Astrocyte (in vitro differentiated cells and primary cell): ENCODE results near the gene FOXN4. TPM values are rescaled to one million over a fixed set of nuclear protein-coding genes. Genes with fewer than 3 reads are reported as not detected.

Source experiments
- DNase-seq: peaks from one replicate; pipeline ENCODE4 v3.0.0-alpha.2; 2010; ENCODE audit warnings: low read depth
- FAIRE-seq: peaks from 2 replicates; lab custom pipeline; 2011; peaks lifted over from hg19 to GRCh38; lab: Jason Lieb, UNC
- H2AFZ ChIP-seq: 2 replicates; pipeline ENCODE4 v1.6.0; 2012; ENCODE audit warnings: low read depth, low read length, inconsistent platforms
- H3K27ac ChIP-seq: 2 replicates; pipeline ENCODE4 v1.5.1; 2011; ENCODE audit warnings: low read depth, low read length, inconsistent platforms
- H3K27me3 ChIP-seq: 2 replicates; pipeline ENCODE4 v1.6.0; 2011; ENCODE audit warnings: low read length, inconsistent platforms; ENCODE audit not compliant: insufficient read depth
- H3K36me3 ChIP-seq: 2 replicates; pipeline ENCODE4 v1.5.1; 2011; ENCODE audit warnings: low read length, inconsistent platforms; ENCODE audit not compliant: insufficient read depth
- H3K4me1 ChIP-seq: 2 replicates; pipeline ENCODE4 v1.5.1; 2011; ENCODE audit warnings: low read length, inconsistent platforms; ENCODE audit not compliant: insufficient read depth
- H3K4me2 ChIP-seq: 2 replicates; pipeline ENCODE4 v1.6.0; 2012; ENCODE audit warnings: low read length, inconsistent platforms
- H3K4me3 ChIP-seq: 2 replicates; pipeline ENCODE4 v1.5.1; 2011; ENCODE audit warnings: low read depth, mild to moderate bottlenecking, low read length, inconsistent platforms; ENCODE audit not compliant: insufficient read depth
- H3K79me2 ChIP-seq: 2 replicates; pipeline ENCODE4 v1.6.0; 2012; ENCODE audit warnings: mild to moderate bottlenecking, low read length, inconsistent platforms; ENCODE audit not compliant: insufficient read depth
- H3K9ac ChIP-seq: 2 replicates; pipeline ENCODE4 v1.6.0; 2012; ENCODE audit warnings: mild to moderate bottlenecking, low read length, inconsistent platforms
- H3K9me3 ChIP-seq: 2 replicates; pipeline ENCODE4 v1.5.1; 2012; ENCODE audit warnings: low read depth, mild to moderate bottlenecking, low read length, inconsistent platforms; ENCODE audit not compliant: insufficient read depth
- H4K20me1 ChIP-seq: 2 replicates; pipeline ENCODE4 v1.6.0; 2012; ENCODE audit warnings: low read length, inconsistent platforms; ENCODE audit not compliant: insufficient read depth
- H3K27ac Mint-ChIP-seq: one replicate; pipeline ENCODE4 v1.8.0; 2021; ENCODE audit warnings: mild to moderate bottlenecking, mixed read lengths; ENCODE audit not compliant: unreplicated experiment
- H3K27me3 Mint-ChIP-seq: one replicate; pipeline ENCODE4 v1.8.0; 2021; ENCODE audit warnings: low read depth, mixed read lengths; ENCODE audit not compliant: unreplicated experiment
- H3K36me3 Mint-ChIP-seq: one replicate; pipeline ENCODE4 v1.8.0; 2021; ENCODE audit warnings: low read depth, mixed read lengths; ENCODE audit not compliant: unreplicated experiment
- H3K4me1 Mint-ChIP-seq: one replicate; pipeline ENCODE4 v1.8.0; 2021; ENCODE audit warnings: low read depth, mixed read lengths; ENCODE audit not compliant: unreplicated experiment
- H3K4me3 Mint-ChIP-seq: one replicate; pipeline ENCODE4 v1.8.0; 2021; ENCODE audit warnings: mild to moderate bottlenecking, moderate library complexity, mixed read lengths; ENCODE audit not compliant: unreplicated experiment
- H3K9me3 Mint-ChIP-seq: one replicate; pipeline ENCODE4 v1.8.0; 2021; ENCODE audit warnings: mild to moderate bottlenecking, mixed read lengths; ENCODE audit not compliant: unreplicated experiment
- CTCF ChIP-seq: IDR thresholded peaks from 2 replicates; pipeline ENCODE4 v1.5.1; 2011; ENCODE audit warnings: low read depth, mild to moderate bottlenecking, inconsistent platforms, low read length, moderate library complexity; ENCODE audit not compliant: insufficient read depth
- EZH2 ChIP-seq: IDR thresholded peaks from 2 replicates; pipeline ENCODE4 v1.6.1; 2012; ENCODE audit warnings: mild to moderate bottlenecking, low read length, inconsistent platforms; ENCODE audit not compliant: insufficient read depth
- total RNA-seq: library from RNA; stranded (reverse); gene quantifications from 2 replicates; pipeline ENCODE4 v1.2.1, GENCODE V29; 2021

Gene FOXN4
- total RNA-seq, 1 donor from 2014 or later = not detected

- TF ChIP-seq CTCF (no peak), EZH2 (no peak)
- Mint-ChIP-seq H3K9me3 (no peaks in the 10 kb centered on the region), H3K4me1 (no peaks in the 10 kb centered on the region), H3K4me3 (no peak overlapping the region), H3K27ac (no peak overlapping the region), H3K36me3 (no peaks in the 10 kb centered on the region), H3K27me3 (peaks cover 85% of the 10 kb centered on the region)
- Histone ChIP-seq H3K27ac (no peak overlapping the region), H2AFZ (no peak overlapping the region), H3K27me3 (peaks cover 68% of the 10 kb centered on the region), H3K4me3 (no peak overlapping the region), H4K20me1 (no peaks in the 10 kb centered on the region), H3K36me3 (no peaks in the 10 kb centered on the region), H3K4me2 (no peak overlapping the region), H3K9ac (no peak overlapping the region), H3K4me1 (peaks cover 3% of the 10 kb centered on the region), H3K79me2 (no peaks in the 10 kb centered on the region), H3K9me3 (no peaks in the 10 kb centered on the region)
- no peak for FAIRE-seq
- no peak for DNase-seq
These were observed 2.0 kb downstream of the FOXN4 start for GRCh38 chr12:109307051-109307450.

GRCh38 chr12:109305547-109305946 lies 3.5 kb downstream of the FOXN4 start:
- DNase-seq = no peak
- Histone ChIP-seq H3K9me3 (no peaks in the 10 kb centered on the region), H3K4me1 (peaks cover 3% of the 10 kb centered on the region), H3K79me2 (no peaks in the 10 kb centered on the region), H3K4me2 (no peak overlapping the region), H2AFZ (no peak overlapping the region), H3K4me3 (no peak overlapping the region), H4K20me1 (no peaks in the 10 kb centered on the region), H3K36me3 (no peaks in the 10 kb centered on the region), H3K27me3 (peaks cover 53% of the 10 kb centered on the region), H3K9ac (no peak overlapping the region), H3K27ac (no peak overlapping the region)
- no peak for FAIRE-seq
- Mint-ChIP-seq H3K36me3 (no peaks in the 10 kb centered on the region), H3K9me3 (no peaks in the 10 kb centered on the region), H3K4me1 (no peaks in the 10 kb centered on the region), H3K27ac (no peak overlapping the region), H3K27me3 (peaks cover 75% of the 10 kb centered on the region), H3K4me3 (no peak overlapping the region)
- no peak for TF ChIP-seq EZH2
- no peak for TF ChIP-seq CTCF

GRCh38 chr12:109304485-109304884 lies 4.6 kb downstream of the FOXN4 start:
- no peaks in the 10 kb centered on the region for H3K4me1 ChIP-seq
- H3K79me2 ChIP-seq = no peaks in the 10 kb centered on the region
- no peaks in the 10 kb centered on the region for H3K36me3 Mint-ChIP-seq
- no peak overlapping the region for H3K9ac ChIP-seq
- H3K27me3 ChIP-seq = peaks cover 46% of the 10 kb centered on the region
- H3K4me3 ChIP-seq = no peak overlapping the region
- no peak overlapping the region for H3K27ac Mint-ChIP-seq
- no peak overlapping the region for H3K27ac ChIP-seq
- DNase-seq (no peak), FAIRE-seq (no peak)
- TF ChIP-seq EZH2 (no peak), CTCF (no peak)
- H3K27me3 Mint-ChIP-seq = peaks cover 77% of the 10 kb centered on the region
- H3K9me3 Mint-ChIP-seq = no peaks in the 10 kb centered on the region
- H3K4me1 Mint-ChIP-seq = no peaks in the 10 kb centered on the region
- H3K4me3 Mint-ChIP-seq = no peak overlapping the region
- H3K4me2 ChIP-seq = no peak overlapping the region
- no peak overlapping the region for H2AFZ ChIP-seq
- H3K9me3 ChIP-seq = no peaks in the 10 kb centered on the region
- no peaks in the 10 kb centered on the region for H4K20me1 ChIP-seq
- no peaks in the 10 kb centered on the region for H3K36me3 ChIP-seq
